Esophagus muscularis mucosa (tissue), 3 donors: ENCODE measurements around the gene KCNQ2.

Source experiments
- POLR2A ChIP-seq: fragments of 450-650 bp; IDR thresholded peaks from one replicate; pipeline ENCODE4 v1.6.1; 2017; ENCODE audit warnings: antibody characterized with exemption, moderate library complexity, mild to moderate bottlenecking, low read depth
- TF ChIP-seq, protein P1 (sequence below), 3 experiments: fragments of 200-600 bp in 2 of 3; fragments of 450-650 bp in 1 of 3; sonication (generic) in 2 of 3; IDR thresholded peaks; one replicate each; pipeline ENCODE4 v1.5.1; 2017 to 2019; ENCODE audit warnings: antibody characterized with exemption in 3 of 3, mild to moderate bottlenecking in 2 of 3, moderate library complexity in 1 of 3

GRCh38 chr20:63354636-63355350 lies 117.7 kb downstream of the KCNQ2 start:
- no peak for TF ChIP-seq POLR2A
- TF ChIP-seq, protein P1, sequence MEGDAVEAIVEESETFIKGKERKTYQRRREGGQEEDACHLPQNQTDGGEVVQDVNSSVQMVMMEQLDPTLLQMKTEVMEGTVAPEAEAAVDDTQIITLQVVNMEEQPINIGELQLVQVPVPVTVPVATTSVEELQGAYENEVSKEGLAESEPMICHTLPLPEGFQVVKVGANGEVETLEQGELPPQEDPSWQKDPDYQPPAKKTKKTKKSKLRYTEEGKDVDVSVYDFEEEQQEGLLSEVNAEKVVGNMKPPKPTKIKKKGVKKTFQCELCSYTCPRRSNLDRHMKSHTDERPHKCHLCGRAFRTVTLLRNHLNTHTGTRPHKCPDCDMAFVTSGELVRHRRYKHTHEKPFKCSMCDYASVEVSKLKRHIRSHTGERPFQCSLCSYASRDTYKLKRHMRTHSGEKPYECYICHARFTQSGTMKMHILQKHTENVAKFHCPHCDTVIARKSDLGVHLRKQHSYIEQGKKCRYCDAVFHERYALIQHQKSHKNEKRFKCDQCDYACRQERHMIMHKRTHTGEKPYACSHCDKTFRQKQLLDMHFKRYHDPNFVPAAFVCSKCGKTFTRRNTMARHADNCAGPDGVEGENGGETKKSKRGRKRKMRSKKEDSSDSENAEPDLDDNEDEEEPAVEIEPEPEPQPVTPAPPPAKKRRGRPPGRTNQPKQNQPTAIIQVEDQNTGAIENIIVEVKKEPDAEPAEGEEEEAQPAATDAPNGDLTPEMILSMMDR (IDR thresholded peaks at IDR 0.05): no peak
